ENCODE measurements around the gene FBN2.

Gene FBN2

DNA sequence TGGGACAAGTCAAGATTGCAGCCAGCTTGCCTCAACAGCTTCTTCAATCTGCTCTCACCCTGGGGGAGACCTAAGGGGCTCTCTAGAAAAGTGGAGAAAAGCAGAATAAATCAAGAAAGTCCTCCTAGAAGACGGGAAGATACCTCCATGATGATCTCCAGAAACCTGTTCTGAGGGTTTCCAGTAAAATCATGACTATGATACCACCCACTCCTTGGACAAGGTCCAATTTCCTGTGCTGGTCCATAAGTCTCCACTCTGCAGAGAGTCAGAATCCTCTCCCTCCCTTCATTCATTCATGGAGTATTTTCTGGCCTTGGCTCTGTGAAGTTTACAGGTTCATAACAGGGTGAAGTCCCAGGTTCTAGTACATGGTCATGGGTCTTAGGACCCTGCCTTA is 285.8 kb downstream of the FBN2 start:
- no peak for DNase-seq (ENCODE audit: low read depth)

DNA sequence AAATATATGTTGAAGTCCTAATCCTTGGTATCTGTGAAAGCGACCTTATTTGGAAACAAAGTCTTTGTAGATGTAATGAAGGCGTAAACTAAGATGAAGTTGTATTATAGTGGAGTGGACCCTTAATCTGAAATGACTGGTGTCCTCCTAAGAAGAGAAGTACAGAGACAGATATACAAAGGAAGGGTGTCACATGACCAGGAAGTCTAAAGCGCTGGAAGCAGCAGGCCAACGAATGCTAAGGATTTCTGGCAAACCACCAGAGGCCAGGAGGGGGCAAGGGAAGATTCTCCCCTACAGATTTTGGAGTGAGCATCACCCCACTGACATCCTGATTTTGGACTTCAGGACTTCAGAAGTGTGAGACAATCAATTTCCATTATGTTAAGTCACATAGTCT is 292.1 kb downstream of the FBN2 start:
- DNase-seq (ENCODE audit: low read depth): no peak

DNA sequence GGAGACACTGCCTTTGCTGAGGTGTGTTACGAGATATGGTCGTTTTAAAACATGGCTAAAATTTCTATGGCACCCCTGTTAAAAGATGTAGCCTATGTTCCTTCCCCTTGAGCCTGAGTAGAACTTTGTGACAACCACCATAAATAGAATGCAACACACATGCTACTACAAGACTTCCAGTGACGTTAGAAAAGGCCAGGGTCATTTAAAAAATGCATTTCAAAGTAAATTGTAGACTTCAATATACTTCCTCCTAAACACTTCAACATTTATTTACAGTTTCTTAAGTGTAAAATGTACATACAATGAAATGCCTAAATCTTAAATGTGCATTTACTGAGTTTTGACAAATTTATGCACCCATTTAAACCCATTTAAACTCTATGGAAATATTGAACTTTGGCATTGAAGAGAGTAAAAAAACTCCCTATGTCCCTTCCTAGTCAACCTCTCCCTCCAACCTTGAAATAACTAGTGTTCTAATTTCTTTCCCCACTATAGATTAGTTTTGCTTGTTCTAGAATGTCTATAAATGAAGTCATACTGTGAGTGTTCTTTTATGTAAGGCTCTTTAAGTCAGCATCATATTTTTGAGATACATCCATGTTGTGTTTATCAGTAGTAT is 294.0 kb downstream of the FBN2 start:
- DNase-seq (ENCODE audit: low read depth): no peak

DNA sequence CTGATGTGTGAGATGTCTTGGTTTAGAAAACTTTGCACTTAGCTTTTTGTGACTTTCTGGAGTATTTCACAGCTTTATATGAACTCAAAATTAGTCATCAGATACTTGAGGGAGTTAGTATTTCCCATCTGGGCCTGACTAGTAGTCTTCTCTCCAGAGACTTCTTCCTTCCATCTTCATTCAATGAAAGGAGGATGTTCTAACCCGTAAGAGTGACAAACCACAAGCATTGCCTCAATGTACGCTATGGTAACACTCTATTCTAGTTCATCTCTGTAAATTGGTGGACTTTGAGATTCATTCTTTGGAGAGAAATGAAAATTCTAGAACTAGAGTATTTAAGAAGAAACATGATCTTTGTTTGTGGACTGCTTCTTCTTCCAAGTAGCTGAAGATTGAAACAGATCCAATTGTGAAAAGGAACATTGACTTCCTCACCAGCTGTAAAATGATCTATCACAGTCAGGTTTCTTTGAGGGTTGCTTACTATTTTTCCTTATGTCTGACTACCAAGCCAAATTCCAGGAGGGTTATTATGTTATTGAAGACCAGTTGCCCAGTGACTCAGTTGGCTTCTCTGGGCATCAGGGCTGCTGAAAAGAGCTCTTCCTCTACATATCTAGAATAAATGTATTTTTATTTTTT is 296.9 kb downstream of the FBN2 start:
- DNase-seq (ENCODE audit: low read depth): no peak

DNA sequence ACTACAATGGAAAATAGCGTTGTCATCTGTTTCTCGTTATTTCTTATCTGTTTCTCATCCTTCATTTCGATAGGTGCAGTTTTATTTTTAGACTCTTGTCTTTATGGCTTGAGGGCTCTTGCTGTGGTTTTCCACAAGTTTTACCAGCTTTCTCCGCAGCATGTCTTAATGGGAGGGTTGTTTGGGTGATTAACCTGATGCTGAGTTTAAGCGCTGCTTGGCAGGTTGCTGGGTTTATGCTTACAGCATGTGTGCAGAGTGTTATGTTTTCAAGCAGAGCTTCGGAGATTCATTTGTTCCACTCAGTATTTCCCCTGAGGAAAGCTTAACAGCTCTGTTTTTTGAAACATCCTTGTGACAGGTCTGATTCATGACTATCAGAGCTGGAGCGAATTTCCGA is 300.5 kb downstream of the FBN2 start:
- no peak for DNase-seq (ENCODE audit: low read depth)

DNA sequence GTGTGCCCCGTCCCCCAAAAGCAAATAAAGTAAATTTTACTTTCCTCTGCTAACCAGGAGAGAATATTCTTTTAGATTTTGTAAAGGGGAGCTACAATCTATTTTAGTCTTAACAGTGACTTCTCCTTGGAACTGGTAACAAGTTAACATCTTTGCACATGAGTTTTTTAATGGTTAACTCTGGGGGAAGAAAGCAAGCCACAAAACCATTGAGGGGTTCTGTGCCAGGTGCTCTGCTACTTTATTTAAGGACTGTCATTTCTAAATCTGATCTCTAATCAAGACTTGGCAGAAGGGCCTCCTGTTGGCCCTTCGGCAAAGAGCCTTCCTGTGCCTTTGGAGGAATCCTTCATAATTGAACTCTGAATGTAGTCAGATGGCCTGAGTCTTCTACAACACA is 301.0 kb downstream of the FBN2 start:
- DNase-seq (ENCODE audit: low read depth): no peak

DNA sequence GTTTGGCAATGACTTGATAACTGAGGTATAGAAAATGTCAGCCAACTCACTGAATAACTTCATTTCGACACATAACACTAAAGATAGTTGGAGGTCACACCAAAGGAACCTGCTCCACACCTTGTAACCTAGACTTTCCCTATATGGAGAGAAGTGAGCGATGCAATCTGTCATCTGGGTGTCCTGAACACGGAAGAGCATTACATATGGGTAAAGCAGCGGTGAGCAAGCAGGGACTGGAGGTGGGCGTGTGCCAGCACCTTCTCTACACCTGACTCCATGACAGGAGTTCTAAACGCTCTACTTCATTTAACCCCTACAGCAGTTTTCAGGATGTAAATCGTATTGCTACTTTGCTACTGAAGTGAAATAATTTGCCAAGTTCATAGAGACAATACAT is 301.7 kb downstream of the FBN2 start:
- no peak for DNase-seq (ENCODE audit: low read depth)

DNA sequence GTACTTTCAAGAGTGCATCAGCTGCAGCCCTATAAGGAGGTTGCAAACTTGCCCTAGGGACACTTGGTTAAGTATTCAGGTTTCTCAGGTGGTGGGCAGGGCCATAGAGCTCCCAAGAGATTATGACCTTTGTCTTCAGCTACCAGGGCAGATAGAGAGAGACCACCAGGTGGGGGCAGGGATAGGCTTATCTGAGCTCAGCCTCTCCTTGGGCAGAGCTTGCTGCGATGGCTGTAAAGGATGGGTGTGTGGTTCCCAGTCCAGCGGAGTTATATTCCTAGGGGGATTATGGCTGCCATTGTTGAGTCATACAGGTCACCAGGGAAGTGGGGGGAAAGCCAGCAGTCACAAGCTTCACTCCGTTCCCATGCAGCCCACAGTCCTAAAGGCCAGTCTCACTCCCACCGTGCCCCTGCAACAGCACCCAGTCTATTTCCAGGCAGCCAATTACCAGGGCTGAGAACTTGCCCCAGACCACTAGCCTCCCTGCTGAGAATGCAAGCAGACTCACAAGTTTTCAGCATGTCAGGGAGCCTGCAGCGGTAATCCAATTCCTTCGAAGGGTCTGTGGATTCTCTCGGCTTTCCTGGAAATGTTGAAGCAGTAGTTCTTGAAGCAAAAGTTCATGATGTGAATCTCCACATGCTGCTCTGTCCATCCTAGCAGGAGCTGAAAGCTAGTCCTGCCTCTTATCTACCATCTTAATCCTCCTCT is 303.0 kb downstream of the FBN2 start:
- no peak for DNase-seq (ENCODE audit: low read depth)

DNA sequence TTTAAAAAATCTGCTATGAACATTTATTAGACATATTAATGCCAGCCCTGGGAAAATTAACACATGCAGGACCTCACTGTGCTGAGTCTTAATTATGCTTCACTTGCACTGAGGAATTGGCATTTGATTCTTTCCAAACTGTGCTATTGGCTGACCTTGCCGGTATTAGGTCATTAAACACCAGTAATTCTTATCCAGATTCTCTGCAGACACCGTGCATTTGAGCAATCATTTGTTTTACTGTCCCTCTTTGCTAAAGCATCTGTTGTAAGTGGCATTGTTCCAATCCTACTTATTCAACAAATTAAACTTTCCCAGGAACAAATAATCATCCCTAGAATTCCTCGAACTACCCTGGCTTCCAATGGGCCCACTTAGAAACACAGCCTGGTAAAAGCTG is 309.5 kb downstream of the FBN2 start:
- no peak for DNase-seq (ENCODE audit: low read depth)

DNA sequence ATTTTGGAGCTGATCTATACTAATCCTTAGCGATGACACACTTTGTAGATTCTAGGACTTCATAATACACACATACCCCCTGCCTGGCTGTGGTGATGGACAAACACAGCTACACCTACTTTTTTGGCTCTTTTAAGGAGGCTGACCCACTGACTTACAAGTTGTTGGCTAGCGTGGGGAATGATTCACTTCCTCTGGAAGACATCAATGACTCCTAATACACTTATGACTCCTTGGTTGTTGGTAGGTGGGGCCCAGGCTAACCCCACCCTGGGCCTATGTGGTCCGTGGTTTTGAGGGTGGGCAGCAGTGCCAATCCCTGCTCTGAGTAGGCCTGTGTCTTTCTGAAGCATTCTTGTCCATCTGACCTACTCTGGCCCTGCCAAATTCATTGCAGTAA is 310.0 kb downstream of the FBN2 start:
- DNase-seq (ENCODE audit: low read depth): no peak

DNA sequence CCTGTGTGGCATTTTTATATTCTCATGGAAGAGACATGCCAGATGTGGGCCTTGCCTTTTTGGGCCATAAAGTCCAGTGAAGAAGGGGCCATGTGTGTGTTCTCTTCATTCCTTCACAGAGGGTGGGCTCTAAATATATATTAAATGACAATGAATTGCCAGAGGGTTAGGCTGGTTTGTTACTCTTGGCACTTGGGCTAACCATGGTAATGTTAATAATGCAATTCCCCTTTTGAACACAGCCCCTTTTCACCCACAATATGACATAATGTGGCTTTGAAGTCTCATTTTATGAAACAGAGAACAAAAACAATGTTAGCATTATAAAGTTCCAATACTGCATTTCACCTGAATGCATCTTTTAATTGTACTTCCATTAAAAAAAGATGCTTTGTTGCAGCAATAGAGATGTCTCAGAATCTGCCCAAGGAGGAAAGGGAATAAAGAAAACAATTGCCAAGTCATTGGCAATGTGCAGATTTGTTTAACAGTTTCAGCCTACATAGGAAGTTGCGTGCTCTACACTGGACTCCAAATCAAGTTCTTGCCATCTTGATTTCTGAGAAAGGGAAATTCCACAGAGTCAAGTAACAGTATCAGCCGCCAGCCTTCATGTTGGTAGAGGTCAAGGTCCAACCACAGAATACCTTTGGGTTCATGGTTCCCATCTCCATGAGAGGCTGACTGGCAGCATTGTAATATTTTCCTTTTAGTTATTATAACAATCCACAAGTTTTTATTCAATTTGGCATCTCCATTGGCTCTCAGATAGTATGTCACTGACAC is 312.6 kb downstream of the FBN2 start:
- DNase-seq (ENCODE audit: low read depth): no peak

DNA sequence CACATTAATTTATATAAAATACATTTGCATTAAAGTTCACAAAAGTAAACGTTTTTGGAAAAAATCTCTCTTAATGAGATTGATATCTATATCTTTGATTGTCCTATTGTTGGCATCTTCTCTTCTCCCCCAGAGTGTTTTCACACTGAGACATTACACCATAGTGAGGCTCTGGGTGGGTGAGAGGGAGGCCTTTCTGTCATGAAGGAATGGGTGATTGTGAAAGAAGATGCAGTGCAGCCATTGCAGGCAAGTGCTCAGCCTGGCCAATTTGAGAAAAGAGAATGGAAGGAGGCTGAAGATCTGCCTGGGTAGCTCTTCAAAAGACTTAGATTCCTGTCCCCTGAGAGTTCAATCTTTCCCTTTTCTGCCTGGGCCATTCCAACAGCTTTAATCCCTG is 313.7 kb downstream of the FBN2 start:
- no peak for DNase-seq (ENCODE audit: low read depth)

DNA sequence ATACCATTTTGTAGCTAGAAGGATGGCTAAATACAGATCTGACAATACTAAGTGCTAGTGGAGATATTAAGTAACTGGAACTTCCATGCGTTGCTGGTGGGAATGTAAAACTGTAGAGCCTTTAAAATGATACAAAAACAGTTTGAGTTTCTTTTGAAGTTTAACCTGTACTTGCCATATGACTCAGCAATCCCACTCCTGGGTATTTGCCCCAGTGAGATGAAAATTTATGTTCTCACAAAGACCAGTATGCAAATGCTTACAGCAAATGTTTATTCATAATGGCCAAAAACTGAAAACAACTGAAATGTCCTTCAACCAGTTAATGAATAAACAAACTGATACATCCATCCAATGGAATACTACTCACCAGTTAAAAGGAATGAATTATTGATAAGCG is 317.2 kb downstream of the FBN2 start:
- no peak for DNase-seq (ENCODE audit: low read depth)

DNA sequence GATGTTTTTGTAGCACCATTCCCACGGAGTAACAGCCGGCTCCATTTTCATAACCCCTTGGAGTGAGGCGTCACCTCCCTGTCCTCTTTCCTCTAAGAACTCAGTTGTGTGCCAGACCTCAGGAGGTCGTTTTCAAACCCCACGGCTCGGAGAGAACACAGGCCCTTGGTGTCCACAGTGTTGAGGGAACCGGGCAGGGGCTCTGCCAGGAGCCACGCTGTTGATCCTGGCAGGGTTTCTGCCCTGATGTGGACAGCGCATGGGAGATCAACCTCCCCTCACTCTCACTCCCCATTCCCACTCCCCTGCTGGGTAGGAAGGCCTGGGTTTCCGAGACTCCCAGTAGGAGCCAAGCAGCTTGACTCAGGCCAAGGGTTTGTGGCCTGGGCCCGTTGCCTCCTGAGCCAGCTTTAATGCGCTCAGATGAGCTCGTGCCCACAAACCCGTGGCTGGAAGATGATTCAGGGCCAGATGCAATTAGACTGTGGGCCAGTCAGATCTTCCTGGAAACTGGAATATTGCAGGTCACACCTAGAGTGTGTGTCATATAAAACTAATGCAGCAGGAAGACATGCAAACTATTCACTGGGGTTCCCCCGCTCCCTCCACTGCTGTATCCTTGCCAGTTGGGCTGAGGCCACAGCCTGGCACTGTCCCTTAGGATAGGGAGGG is 321.0 kb downstream of the FBN2 start:
- DNase-seq (ENCODE audit: low read depth): no peak

DNA sequence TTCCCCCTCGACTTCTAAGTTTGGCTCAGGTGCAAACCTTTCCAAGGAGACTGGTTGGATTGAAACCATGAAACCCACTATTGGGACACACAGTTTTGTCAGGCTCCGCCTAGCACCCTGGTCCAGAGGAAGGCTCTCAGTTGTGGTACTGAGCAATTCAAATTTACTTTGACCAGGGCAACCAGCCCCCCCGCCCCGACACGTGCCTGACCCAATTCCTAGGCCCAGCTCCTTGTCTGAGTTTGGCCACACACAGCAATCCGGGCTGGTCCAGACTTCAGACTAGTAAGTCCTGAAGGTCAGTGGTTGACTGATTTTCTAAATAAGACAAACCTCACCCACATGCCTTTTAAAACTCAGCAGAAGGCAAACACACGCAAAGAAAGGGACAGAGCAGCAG is 321.8 kb downstream of the FBN2 start:
- DNase-seq (ENCODE audit: low read depth): no peak

DNA sequence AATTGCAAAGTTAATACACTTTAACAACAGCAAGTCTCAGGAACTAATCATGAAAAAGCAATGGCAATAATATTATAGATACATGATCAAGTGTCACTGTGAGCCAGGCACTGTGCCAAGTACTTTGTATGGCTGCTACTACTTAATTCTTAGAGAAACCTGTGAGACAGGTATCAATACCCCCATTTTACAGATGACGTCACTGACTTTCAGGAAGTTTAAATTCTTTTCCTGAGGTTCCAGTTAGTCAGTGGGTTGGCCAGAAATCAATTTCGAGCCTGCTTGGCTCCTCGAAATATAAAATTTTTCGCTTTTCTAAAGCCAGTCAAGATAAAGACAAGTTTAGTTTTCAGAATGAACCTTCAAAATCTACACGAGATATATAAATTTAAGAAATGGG is 324.2 kb downstream of the FBN2 start:
- no peak for DNase-seq (ENCODE audit: low read depth)

DNA sequence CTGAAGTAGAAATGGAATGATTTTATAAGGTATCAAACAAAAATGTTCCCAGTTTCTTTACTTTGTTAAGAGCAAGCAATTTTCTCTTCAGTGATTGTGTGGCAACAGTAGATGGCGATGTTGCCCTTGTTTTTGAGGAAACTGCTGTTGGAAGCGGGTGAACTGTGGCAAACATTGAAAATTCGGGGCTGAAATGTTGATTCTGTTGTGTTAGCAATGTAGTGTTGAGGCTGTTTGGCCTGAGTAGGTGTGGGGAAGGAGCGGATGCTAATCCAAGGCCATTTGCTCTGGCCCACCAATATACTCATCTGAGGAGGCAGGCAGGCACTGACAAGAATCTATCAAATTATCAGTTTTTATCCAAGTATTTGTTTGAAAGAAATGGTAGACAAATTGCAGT is 324.7 kb downstream of the FBN2 start:
- DNase-seq (ENCODE audit: low read depth): no peak

DNA sequence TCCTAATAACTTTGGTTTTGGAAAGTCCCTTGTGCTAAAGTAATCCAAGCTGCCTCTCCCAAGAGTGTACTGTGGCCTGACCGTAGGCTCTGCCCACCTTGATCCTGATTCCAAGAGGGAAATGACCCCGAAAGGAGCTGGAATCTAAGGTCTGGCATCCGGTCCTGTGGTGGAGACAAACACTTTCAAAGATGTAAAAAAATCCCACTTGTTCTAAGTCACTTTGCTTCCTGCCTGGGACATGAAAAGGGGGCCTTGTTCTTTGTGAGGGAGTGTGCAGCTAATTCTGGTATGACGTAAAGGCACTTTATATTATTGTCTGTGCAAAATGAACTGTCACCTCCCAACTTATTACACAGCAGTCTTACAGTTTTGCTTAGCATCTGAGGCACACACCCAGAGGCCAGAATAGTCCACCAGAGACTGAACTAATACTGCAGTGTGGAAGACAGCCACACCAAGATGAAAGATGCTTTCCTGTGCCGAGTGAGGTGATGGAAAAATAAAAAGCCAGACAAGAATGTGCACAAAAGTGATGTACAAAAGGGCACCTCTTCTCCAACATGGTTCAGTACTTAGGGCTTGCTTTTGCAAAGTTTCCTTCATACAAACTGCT is 325.7 kb downstream of the FBN2 start:
- DNase-seq (ENCODE audit: low read depth): no peak

DNA sequence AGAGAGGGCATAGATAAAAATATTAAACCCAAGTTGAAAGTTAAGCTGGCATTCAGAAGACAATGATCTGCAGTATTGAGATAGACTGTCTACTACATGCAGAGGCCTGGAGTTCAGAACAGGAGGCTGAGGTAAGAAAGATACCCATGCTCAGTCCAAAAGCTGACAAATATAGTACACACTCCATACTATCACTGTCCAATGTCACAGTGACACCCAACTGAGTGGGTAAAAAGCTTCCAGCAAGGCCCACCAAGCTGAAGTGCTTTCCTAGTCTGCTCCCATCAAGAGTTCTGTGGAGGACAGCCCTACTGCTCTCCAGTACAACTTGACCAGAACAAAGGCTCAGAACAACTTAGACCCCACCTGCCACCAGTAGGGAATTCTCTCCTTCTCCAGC is 329.6 kb downstream of the FBN2 start:
- no peak for DNase-seq (ENCODE audit: low read depth)

All from stimulated activated CD8-positive, alpha-beta memory T cell treated with anti-CD3 and anti-CD28 coated beads, Interleukin-7, amount 100 ng/mL, for 24 hours (primary cell).